ENCODE results near the gene TRAPPC10.

GRCh38 chr21:44003307-44003966 lies 8.7 kb upstream of the TRAPPC10 start:
- TF ChIP-seq EZH2phosphoT487 (IDR thresholded peaks at IDR 0.05; ENCODE audit: insufficient read depth, low read depth), result no peak
- no peak for TF ChIP-seq EZH2 (IDR thresholded peaks at IDR 0.05; ENCODE audit: insufficient read depth, poor library complexity, severe bottlenecking)

All from GM23248 (cell line).